Panc1 (cell line): ENCODE results near the gene SIRT1. TPM values are rescaled to one million over a fixed set of nuclear protein-coding genes. Genes with fewer than 3 reads are reported as not detected.
"Not testable (repeated sequence)": the region's sequence is repeated elsewhere in the genome, so short reads cannot be mapped to it uniquely, and the experiment has no call there.

Experiments
- ATAC-seq: fragments of 200-7000 bp; cut with Tn5 transposase; 2 replicates; pipeline ENCODE4 v1.9.1; 2020; ENCODE audit warnings: mild to moderate bottlenecking, moderate library complexity
- BruUV-seq: library from RNA; stranded (reverse); fragments of 400-500 nt; replicated peaks from 2 replicates; lab custom pipeline; 2021; lab: Mats Ljungman, UMichigan
- CTCF ChIA-PET: fragments of 300-600 bp; sonication (Branson Sonifier 250); formaldehyde crosslinking; loops from one replicate; lab custom pipeline; 2022; ENCODE audit warnings: antibody characterized with exemption; lab: Charles Lee
- POLR2A ChIA-PET: fragments of 300-600 bp; sonication (Branson Sonifier 250); formaldehyde crosslinking; loops from one replicate; lab custom pipeline; 2022; ENCODE audit warnings: antibody characterized with exemption; lab: Charles Lee
- DNase-seq: peaks from one replicate; pipeline ENCODE4 v3.0.0-alpha.2; 2010; ENCODE audit warnings: low read depth, low spot score
- H3K27ac ChIP-seq: 2 replicates; pipeline ENCODE4 v1.5.1; 2011; ENCODE audit warnings: mild to moderate bottlenecking, low read length, inconsistent platforms
- H3K27me3 ChIP-seq: fragments of 200-500 bp; sonication (Bioruptor generic); 2 replicates; pipeline ENCODE4 v1.6.0; 2014; ENCODE audit warnings: low read length, inconsistent platforms; ENCODE audit not compliant: control insufficient read depth, insufficient read depth
- H3K36me3 ChIP-seq: fragments of 200-500 bp; sonication (Bioruptor generic); 2 replicates; pipeline ENCODE4 v1.5.1; 2014; ENCODE audit warnings: inconsistent platforms, mild to moderate bottlenecking, low read length, moderate library complexity; ENCODE audit not compliant: control insufficient read depth, insufficient read depth
- H3K4me1 ChIP-seq: 2 replicates; pipeline ENCODE4 v1.5.1; 2011; ENCODE audit warnings: inconsistent platforms, mild to moderate bottlenecking, low read length, moderate library complexity; ENCODE audit not compliant: control insufficient read depth, insufficient read depth
- H3K4me3 ChIP-seq, 2 experiments: 2 replicates each; pipeline ENCODE4 v1.5.1; 2011 to 2012; ENCODE audit warnings: low read depth in 2 of 2, low read length in 2 of 2, mild to moderate bottlenecking in 2 of 2, inconsistent platforms in 1 of 2, moderate library complexity in 1 of 2
- H3K9me3 ChIP-seq: fragments of 200-500 bp; sonication (Bioruptor generic); 2 replicates; pipeline ENCODE4 v1.5.1; 2014; ENCODE audit warnings: low read depth, mild to moderate bottlenecking, inconsistent platforms, low read length, moderate library complexity; ENCODE audit not compliant: control insufficient read depth, insufficient read depth
- POLR2AphosphoS5 ChIP-seq: IDR thresholded peaks from 2 replicates; pipeline ENCODE4 v1.6.1; 2012; ENCODE audit warnings: mild to moderate bottlenecking, low read depth, low read length, moderate library complexity
- SIN3A ChIP-seq: IDR thresholded peaks from 2 replicates; pipeline ENCODE4 v1.6.1; 2012; ENCODE audit warnings: low read depth, mild to moderate bottlenecking, low read length, moderate library complexity, borderline replicate concordance; ENCODE audit not compliant: insufficient read depth
- TCF7L2 ChIP-seq: IDR thresholded peaks from 2 replicates; pipeline ENCODE4 v1.6.1; 2011; ENCODE audit warnings: mild to moderate bottlenecking, low read depth, low read length, inconsistent platforms
- in situ Hi-C: cut with HindIII; loops from 2 replicates; pipeline ENCODE4 v1.10.0; 2016; ENCODE audit warnings: low sequenced_read_pairs, low pct_unique_long_range_greater_than_20kb
- intact Hi-C: fragments of 100-400 bp; cut with micrococcal nuclease; formaldehyde crosslinking; loops from one replicate; pipeline ENCODE4 v1.10.0; 2022; ENCODE audit not compliant: unreplicated experiment
- total RNA-seq: library from RNA; stranded (reverse); gene quantifications from one replicate; pipeline ENCODE4 v1.2.1, GENCODE V29; 2021; ENCODE audit not compliant: unreplicated experiment
- TF ChIP-seq, protein P1 (sequence below), 2 experiments: IDR thresholded peaks; 2 replicates each; pipeline ENCODE4 v1.6.1; 2011 to 2012; ENCODE audit warnings: low read depth in 2 of 2, control low read depth in 1 of 2, low read length in 1 of 2, mild to moderate bottlenecking in 1 of 2, moderate library complexity in 1 of 2; ENCODE audit not compliant: insufficient read depth in 1 of 2
- TF ChIP-seq, protein P2 (sequence below): fragments of 450-650 bp; IDR thresholded peaks from 2 replicates; pipeline ENCODE4 v1.5.1; 2017; ENCODE audit warnings: mild to moderate bottlenecking

SIRT1 gene
- total RNA-seq, 1 experiment from 2014 or later: 45.0 TPM

GRCh38 chr10:67965456-67965855, 81.0 kb downstream of the SIRT1 start:
- CTCF ChIA-PET: no interaction called here
- Histone ChIP-seq H3K9me3 (no peaks in the 10 kb centered on the region), H3K4me1 (no peaks in the 10 kb centered on the region), H3K4me3 (no peak overlapping the region), H3K27me3 (no peaks in the 10 kb centered on the region), H3K36me3 (peaks cover 33% of the 10 kb centered on the region), H3K27ac (no peak overlapping the region)
- intact Hi-C loops: no loop called here
- in situ Hi-C loops: no loop called here
- DNase-seq: no peak
- ATAC-seq: no peak
- TF ChIP-seq, protein P1, sequence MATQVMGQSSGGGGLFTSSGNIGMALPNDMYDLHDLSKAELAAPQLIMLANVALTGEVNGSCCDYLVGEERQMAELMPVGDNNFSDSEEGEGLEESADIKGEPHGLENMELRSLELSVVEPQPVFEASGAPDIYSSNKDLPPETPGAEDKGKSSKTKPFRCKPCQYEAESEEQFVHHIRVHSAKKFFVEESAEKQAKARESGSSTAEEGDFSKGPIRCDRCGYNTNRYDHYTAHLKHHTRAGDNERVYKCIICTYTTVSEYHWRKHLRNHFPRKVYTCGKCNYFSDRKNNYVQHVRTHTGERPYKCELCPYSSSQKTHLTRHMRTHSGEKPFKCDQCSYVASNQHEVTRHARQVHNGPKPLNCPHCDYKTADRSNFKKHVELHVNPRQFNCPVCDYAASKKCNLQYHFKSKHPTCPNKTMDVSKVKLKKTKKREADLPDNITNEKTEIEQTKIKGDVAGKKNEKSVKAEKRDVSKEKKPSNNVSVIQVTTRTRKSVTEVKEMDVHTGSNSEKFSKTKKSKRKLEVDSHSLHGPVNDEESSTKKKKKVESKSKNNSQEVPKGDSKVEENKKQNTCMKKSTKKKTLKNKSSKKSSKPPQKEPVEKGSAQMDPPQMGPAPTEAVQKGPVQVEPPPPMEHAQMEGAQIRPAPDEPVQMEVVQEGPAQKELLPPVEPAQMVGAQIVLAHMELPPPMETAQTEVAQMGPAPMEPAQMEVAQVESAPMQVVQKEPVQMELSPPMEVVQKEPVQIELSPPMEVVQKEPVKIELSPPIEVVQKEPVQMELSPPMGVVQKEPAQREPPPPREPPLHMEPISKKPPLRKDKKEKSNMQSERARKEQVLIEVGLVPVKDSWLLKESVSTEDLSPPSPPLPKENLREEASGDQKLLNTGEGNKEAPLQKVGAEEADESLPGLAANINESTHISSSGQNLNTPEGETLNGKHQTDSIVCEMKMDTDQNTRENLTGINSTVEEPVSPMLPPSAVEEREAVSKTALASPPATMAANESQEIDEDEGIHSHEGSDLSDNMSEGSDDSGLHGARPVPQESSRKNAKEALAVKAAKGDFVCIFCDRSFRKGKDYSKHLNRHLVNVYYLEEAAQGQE (IDR thresholded peaks at IDR 0.05; ENCODE audit: insufficient read depth in 1 of 2, low read depth in 2 of 2, low read length in 1 of 2): no peak
- no peak for TF ChIP-seq SIN3A
- TF ChIP-seq TCF7L2: no peak
- TF ChIP-seq, protein P2, sequence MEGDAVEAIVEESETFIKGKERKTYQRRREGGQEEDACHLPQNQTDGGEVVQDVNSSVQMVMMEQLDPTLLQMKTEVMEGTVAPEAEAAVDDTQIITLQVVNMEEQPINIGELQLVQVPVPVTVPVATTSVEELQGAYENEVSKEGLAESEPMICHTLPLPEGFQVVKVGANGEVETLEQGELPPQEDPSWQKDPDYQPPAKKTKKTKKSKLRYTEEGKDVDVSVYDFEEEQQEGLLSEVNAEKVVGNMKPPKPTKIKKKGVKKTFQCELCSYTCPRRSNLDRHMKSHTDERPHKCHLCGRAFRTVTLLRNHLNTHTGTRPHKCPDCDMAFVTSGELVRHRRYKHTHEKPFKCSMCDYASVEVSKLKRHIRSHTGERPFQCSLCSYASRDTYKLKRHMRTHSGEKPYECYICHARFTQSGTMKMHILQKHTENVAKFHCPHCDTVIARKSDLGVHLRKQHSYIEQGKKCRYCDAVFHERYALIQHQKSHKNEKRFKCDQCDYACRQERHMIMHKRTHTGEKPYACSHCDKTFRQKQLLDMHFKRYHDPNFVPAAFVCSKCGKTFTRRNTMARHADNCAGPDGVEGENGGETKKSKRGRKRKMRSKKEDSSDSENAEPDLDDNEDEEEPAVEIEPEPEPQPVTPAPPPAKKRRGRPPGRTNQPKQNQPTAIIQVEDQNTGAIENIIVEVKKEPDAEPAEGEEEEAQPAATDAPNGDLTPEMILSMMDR: no peak
- no peak for TF ChIP-seq POLR2AphosphoS5
- POLR2A ChIA-PET: no interaction called here
- no TSS peak for BruUV-seq

DNA sequence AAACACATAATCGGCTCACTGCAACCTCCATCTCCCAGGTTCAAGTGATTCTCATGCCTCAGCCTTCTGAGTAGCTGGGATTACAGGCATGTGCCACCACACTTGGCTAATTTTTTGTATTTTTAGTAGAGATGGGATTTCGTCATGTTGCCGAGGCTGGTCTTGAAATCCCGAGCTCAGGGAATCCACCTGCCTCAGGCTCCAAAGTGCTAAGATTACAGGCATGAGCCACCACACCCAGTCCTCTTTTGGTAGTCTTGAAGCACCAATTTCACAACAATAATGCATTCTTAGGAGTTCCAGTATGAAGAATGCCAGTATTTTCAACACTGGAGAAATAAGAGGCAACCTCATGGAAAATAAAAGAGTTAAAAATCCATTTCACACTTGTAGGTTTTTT, 81.6 kb downstream of the SIRT1 start:
- ATAC-seq, CTCF ChIA-PET: not testable (repeated sequence)

More for the DNA sequence above, 81.6 kb downstream of the SIRT1 start:
- H3K27ac ChIP-seq, H3K27me3 ChIP-seq, H3K4me1 ChIP-seq, DNase-seq, POLR2A ChIA-PET, in situ Hi-C loops, H3K9me3 ChIP-seq, intact Hi-C loops, H3K4me3 ChIP-seq, BruUV-seq: not testable (repeated sequence)
- H3K36me3 ChIP-seq: peaks cover 34% of the 10 kb centered on the region

Other genes with a start within 250 kb of the SIRT1 start
- gene CTNNA3, start 188.5 kb upstream of the SIRT1 start, total RNA-seq: 0.85 TPM
- gene DNAJC12, start 46.5 kb upstream of the SIRT1 start, total RNA-seq: 0.44 TPM
- gene HERC4, start 190.6 kb downstream of the SIRT1 start, total RNA-seq: 119 TPM
- 39.1 TPM for gene MYPN, start 224.8 kb downstream of the SIRT1 start, total RNA-seq